Upper lobe of left lung (tissue), 4 donors: ENCODE data around the gene MRPL14.

Experiments used
- POLR2AphosphoS5 ChIP-seq, 2 donors: sonication (generic); formaldehyde crosslinking; IDR thresholded peaks; one replicate each; pipeline ENCODE4 v1.5.1; 2017; ENCODE audit warnings: antibody characterized with exemption in 2 of 2
- TF ChIP-seq, protein P1 (sequence below), 6 experiments: fragments of 450-650 bp in 4 of 6; fragments of 200-600 bp in 2 of 6; sonication (generic) in 2 of 6; IDR thresholded peaks; one replicate each; pipeline ENCODE4 v1.5.1; 2016 to 2019; ENCODE audit warnings: antibody characterized with exemption in 6 of 6

DNA sequence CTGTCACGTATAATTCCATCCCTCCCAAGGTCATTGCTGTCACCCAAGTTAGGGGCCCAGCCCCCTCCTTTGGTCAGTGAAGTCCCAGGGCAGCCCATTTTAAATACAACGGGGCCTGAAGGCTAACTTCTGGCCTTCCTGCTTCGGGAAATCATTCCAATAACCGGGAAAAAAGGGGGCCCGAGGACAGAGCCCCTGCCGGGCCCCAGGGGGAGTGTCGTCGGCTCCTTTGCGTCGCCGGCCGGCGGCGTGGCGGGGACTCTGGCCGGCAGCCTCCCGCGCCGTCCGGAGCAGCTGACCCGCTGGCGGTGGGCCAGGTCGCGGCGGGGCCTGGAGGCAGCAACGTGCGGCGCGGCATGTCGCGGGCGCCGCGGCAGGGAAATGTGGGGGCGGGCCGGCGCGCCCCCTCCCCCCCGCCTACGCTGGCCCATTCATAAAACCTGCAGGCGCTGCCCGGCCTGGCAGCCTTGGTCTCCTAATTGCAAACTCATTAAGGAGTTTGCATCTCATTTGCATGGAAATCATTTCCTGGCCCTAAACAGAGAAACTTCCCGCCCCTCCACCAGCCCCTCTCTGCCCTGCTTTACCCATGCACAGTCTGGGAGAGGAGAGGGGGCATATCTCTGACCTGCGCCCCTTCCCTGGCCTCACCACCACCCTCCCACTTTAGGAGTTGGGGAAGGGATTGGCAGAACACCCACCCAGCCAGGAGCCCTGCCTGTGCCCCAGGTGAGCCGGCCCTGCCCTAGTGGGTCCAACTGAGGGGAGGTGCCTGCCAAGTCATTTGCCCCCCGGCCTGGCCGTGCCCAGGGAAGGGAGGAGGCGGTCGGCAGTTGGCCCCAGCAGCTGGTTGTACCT is 50.7 kb downstream of the MRPL14 start:
- TF ChIP-seq, protein P1, sequence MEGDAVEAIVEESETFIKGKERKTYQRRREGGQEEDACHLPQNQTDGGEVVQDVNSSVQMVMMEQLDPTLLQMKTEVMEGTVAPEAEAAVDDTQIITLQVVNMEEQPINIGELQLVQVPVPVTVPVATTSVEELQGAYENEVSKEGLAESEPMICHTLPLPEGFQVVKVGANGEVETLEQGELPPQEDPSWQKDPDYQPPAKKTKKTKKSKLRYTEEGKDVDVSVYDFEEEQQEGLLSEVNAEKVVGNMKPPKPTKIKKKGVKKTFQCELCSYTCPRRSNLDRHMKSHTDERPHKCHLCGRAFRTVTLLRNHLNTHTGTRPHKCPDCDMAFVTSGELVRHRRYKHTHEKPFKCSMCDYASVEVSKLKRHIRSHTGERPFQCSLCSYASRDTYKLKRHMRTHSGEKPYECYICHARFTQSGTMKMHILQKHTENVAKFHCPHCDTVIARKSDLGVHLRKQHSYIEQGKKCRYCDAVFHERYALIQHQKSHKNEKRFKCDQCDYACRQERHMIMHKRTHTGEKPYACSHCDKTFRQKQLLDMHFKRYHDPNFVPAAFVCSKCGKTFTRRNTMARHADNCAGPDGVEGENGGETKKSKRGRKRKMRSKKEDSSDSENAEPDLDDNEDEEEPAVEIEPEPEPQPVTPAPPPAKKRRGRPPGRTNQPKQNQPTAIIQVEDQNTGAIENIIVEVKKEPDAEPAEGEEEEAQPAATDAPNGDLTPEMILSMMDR (IDR thresholded peaks at IDR 0.05) = peak in 2 of 6 experiments; percentile 9 to 17
- TF ChIP-seq POLR2AphosphoS5 (IDR thresholded peaks at IDR 0.05) = no peak
